Choroid plexus epithelial cell (primary cell): Measurements from ENCODE around the gene CMTM8.

ENCODE experiments used
- DNase-seq: peaks from one replicate; pipeline ENCODE4 v3.0.0-alpha.2; 2010; ENCODE audit warnings: low read depth
- H3K4me3 ChIP-seq: 2 replicates; pipeline ENCODE4 v1.5.1; 2011; ENCODE audit warnings: low read depth, mild to moderate bottlenecking, control low read depth, low read length, moderate library complexity
- CTCF ChIP-seq: conservative IDR thresholded peaks from 2 replicates; pipeline ENCODE4 v1.5.1; 2011; ENCODE audit warnings: low read depth, mild to moderate bottlenecking, control low read depth, inconsistent platforms, low read length, moderate library complexity

CMTM8 gene

GRCh38 chr3:32404714-32405113, 166.2 kb downstream of the CMTM8 start:
- DNase-seq: no peak
- H3K4me3 ChIP-seq: no peak overlapping the region
- no peak for TF ChIP-seq CTCF

DNA sequence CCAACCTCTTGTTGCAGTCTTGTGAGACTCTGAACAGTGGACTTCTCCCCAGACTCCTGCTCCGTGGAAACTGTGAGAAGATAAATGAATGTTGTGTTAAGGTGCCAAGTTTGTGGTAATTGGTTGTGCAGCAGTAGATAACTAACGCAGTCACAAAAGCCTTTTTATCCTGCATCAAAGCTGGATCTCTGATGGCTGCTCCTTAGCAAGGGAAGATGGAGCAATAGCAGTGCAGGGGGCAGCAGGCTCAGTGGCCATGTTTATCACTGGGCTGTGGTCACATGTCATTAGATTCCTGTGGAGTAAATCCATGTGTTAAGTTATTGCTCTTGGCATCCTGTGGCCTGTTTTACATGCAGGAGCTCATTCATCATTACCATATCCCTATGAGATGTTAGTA, 166.7 kb downstream of the CMTM8 start:
- DNase-seq: peak; percentile 62
- H3K4me3 ChIP-seq: no peak overlapping the region
- TF ChIP-seq CTCF: no peak

GRCh38 chr3:32405711-32406323, 167.3 kb downstream of the CMTM8 start:
- DNase-seq: peak; percentile 51
- TF ChIP-seq CTCF: no peak
- H3K4me3 ChIP-seq: no peak overlapping the region

DNA sequence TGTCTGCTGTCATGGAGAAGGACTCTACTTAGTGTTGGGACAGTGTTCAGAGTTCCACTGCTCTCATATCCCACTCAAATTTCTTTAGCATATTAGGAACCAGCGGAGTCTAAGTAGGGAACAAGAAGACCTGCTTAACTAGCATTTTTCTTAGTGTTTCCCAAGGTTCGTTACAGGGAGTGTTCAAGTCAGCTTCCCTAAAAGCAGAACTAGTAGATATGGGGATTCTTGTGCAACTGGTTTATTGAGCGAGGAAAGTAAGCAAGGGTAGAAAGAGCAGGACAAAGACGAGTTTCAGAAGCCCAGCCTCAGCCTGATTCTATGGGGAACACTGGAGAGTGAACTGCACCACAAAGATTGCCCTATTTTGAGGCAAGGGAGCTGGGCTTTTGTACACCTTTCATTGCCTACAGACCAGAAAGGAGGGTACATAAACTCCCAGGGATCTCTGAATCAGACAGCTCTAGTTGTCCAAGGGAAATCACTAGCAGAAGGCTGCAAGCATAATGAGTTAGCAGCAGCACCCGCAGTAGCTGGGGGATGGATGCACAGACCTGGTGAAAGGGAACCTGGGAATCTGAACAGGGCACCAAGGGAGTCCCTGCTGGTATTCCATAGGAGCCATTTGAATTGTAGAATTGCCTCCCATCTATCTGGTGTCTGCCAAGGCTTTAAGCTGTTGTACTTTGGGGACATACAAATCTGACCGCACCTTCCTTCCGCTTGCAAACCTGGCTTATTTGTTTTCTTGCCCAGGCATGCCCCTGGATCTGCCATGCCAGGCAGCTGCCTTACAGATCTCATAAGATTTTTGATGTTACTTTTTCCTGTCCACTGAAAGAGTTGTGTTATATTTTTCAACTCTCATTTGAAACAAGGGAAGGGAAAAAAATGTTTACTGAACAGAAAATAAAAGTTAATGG, 168.3 kb downstream of the CMTM8 start:
- no peak for DNase-seq
- no peak for TF ChIP-seq CTCF
- H3K4me3 ChIP-seq: no peak overlapping the region

- no peak for DNase-seq
- no peak overlapping the region for H3K4me3 ChIP-seq
- TF ChIP-seq CTCF: no peak
These were observed 172.1 kb downstream of the CMTM8 start for GRCh38 chr3:32410367-32411246.

DNA sequence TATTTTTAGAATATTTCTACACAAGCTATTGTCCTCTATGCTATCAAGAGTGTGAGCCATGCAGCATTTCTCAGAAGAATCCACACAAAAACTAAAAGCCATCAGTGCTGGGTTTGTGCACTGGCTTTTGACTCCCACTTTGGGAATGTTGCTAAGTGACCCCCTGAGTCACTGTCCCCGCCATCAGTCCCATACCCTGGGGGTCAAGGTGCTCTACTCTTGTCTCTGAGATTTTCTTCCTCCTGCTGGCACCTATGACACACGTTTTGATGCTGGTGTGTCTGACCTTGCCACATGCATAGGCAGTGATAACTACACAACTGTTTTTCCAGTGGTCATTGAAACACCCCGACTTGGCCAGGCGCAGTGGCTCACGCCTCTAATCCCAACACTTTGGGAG, 173.0 kb downstream of the CMTM8 start:
- TF ChIP-seq CTCF: no peak
- H3K4me3 ChIP-seq: no peak overlapping the region
- no peak for DNase-seq
